Pancreas (tissue), 10 donors: Measurements from ENCODE around the gene ANO1. TPM values are rescaled to one million over a fixed set of nuclear protein-coding genes. Genes with fewer than 3 reads are reported as not detected.
A peak's percentile ranks its signal among the peaks of the same experiment; 100 is the strongest.

ENCODE experiments used
- ATAC-seq, 4 donors: fragments of 200-7000 bp; cut with Tn5 transposase; one replicate each; pipeline versions ENCODE4 v1.8.0 to v1.9.1; 2020; ENCODE audit warnings: mild to moderate bottlenecking in 4 of 4, moderate library complexity in 4 of 4
- DNase-seq, 6 donors: peaks; one replicate each; pipeline ENCODE4 v3.0.0-alpha.2; 2020
- FAIRE-seq: peaks from 2 replicates; lab custom pipeline; 2012; peaks lifted over from hg19 to GRCh38; lab: Jason Lieb, UNC
- H3K27ac ChIP-seq, 4 donors: fragments of 200-600 bp; sonication (generic); 1 replicate in 3 of 4; 2 replicates in 1 of 4; pipeline versions ENCODE4 v1.5.0 to v1.8.0; 2020
- H3K27me3 ChIP-seq, 4 donors: fragments of 200-600 bp; one replicate each; pipeline ENCODE4 v1.8.0; 2021
- H3K36me3 ChIP-seq, 3 donors: fragments of 200-600 bp; sonication (generic) in 1 of 3; one replicate each; pipeline versions ENCODE4 v1.5.0 to v1.8.0; 2020 to 2021
- H3K4me1 ChIP-seq, 3 donors: fragments of 200-600 bp; one replicate each; pipeline ENCODE4 v1.8.0; 2021
- H3K4me3 ChIP-seq, 4 donors: fragments of 200-600 bp; sonication (generic) in 2 of 4; one replicate each; pipeline versions ENCODE4 v1.5.0 to v1.8.0; 2020 to 2021
- H3K9me3 ChIP-seq, 4 donors: fragments of 200-600 bp; one replicate each; pipeline ENCODE4 v1.8.0; 2021
- CTCF ChIP-seq, 4 donors: fragments of 200-600 bp; sonication (generic) in 3 of 4; IDR thresholded peaks; one replicate each; pipeline versions ENCODE4 v1.5.0 to v1.8.0; 2021; ENCODE audit warnings: antibody characterized with exemption in 4 of 4
- WGBS, 2 donors: extraction: QIAGEN DNeasy Blood & Tissue Kit; methylation state at CpG; one replicate each; pipeline ENCODE4 v1.1.7; 2013; 5-methylcytosine and 5-hydroxymethylcytosine counted together
- intact Hi-C, 3 donors: fragments of 100-400 bp; cut with DNase I; formaldehyde crosslinking; loops; one replicate each; pipeline versions ENCODE4 v1.11.1 to v1.14.2; 2022
- polyA plus RNA-seq, 2 donors: library from polyadenylated mRNA; stranded (reverse); fragments of 200-250 nt; gene quantifications; one replicate each; pipeline ENCODE4 v1.2.3, GENCODE V29; 2013
- total RNA-seq, 6 donors: library from RNA; stranded (reverse); fragmentation: NEBNext Ultra II Directional in 4 of 6; extraction: Animal tissue kit (Norgen Biotek cat#: 25700) in 4 of 6; gene quantifications; one replicate each; pipeline versions ENCODE4 v1.2.1 to v1.2.4, GENCODE V29; 2021 to 2023
- donor health status: healthy with polysubstance abuse.
- donor health status: DM: no; HTN: no; CAD: no; lungs with moderate emphysema.
- donor health status: DM: no; HTN: no; CAD: no.
- donor health status: control.
- donor health status: control.
- donor health status: Bipolar disorder and iron deficiency.
- donor health status: DM: yes; HTN: yes; CAD: no.
- donor health status: DM: no; HTN: no; CAD: no.
- donor health status: DM: no; HTN: no; CAD: no.
- donor health status: DM: yes; HTN: yes; CAD: no.

ANO1 gene
- total and polyA plus RNA-seq, 8 donors = 1.5 to 12.4 (median 5.1) TPM

- no peak for TF ChIP-seq CTCF (IDR thresholded peaks at IDR 0.05)
- FAIRE-seq (no peak), ATAC-seq (no peak), DNase-seq (no peak)
- no peaks in the 10 kb centered on the region for H3K9me3 ChIP-seq
- H3K4me1 ChIP-seq = no peaks in the 10 kb centered on the region
- H3K27me3 ChIP-seq = no peaks in the 10 kb centered on the region
- H3K27ac ChIP-seq = no peak overlapping the region
- intact Hi-C loops = no loop called here
- 70 to 75% methylated on average over 3 of the region's 3 CpGs for WGBS, 2 donors
- no peak overlapping the region for H3K4me3 ChIP-seq
- no peaks in the 10 kb centered on the region for H3K36me3 ChIP-seq
Measured at GRCh38 chr11:70220136-70220535, 142.0 kb downstream of the ANO1 start.

- DNase-seq (no peak), ATAC-seq (no peak), FAIRE-seq (no peak)
- intact Hi-C loops = no loop called here
- Histone ChIP-seq H3K9me3 (no peaks in the 10 kb centered on the region), H3K27me3 (no peaks in the 10 kb centered on the region), H3K4me1 (no peaks in the 10 kb centered on the region), H3K27ac (no peak overlapping the region), H3K36me3 (no peaks in the 10 kb centered on the region), H3K4me3 (no peak overlapping the region)
- TF ChIP-seq CTCF (IDR thresholded peaks at IDR 0.05) = no peak
- WGBS, 2 donors = 73 to 95% methylated on average over 1 of the region's 1 CpG
Measured at GRCh38 chr11:70220920-70221319, 142.8 kb downstream of the ANO1 start.

GRCh38 chr11:70225681-70226177, 147.6 kb downstream of the ANO1 start:
- no peaks in the 10 kb centered on the region for H3K4me1 ChIP-seq
- H3K27ac ChIP-seq = no peak overlapping the region
- ATAC-seq (peak in 2 of 4 donors; percentile 48 to 56), DNase-seq (no peak), FAIRE-seq (no peak)
- intact Hi-C loops = no loop called here
- TF ChIP-seq CTCF (IDR thresholded peaks at IDR 0.05) = no peak
- 64% methylated on average over 8 of the region's 8 CpGs for whole genome bisulfite sequencing, 2 donors
- H3K36me3 ChIP-seq = no peaks in the 10 kb centered on the region
- no peak overlapping the region for H3K4me3 ChIP-seq
- H3K9me3 ChIP-seq = no peaks in the 10 kb centered on the region
- no peaks in the 10 kb centered on the region for H3K27me3 ChIP-seq

- ATAC-seq = no peak
- no peak for FAIRE-seq
- DNase-seq = no peak
- Histone ChIP-seq H3K27ac (no peak overlapping the region), H3K4me3 (no peak overlapping the region), H3K4me1 (no peaks in the 10 kb centered on the region), H3K36me3 (no peaks in the 10 kb centered on the region), H3K27me3 (no peaks in the 10 kb centered on the region), H3K9me3 (no peaks in the 10 kb centered on the region)
- TF ChIP-seq CTCF (IDR thresholded peaks at IDR 0.05) = no peak
- WGBS, 2 donors = 83 to 90% methylated on average over 3 of the region's 3 CpGs
- intact Hi-C loops = no loop called here
Measured at GRCh38 chr11:70226183-70226582, 148.1 kb downstream of the ANO1 start.

GRCh38 chr11:70226967-70227366, 148.8 kb downstream of the ANO1 start:
- 44 to 48% methylated on average over 9 of the region's 9 CpGs for WGBS, 2 donors
- Histone ChIP-seq H3K4me1 (no peaks in the 10 kb centered on the region), H3K4me3 (no peak overlapping the region), H3K27ac (no peak overlapping the region), H3K36me3 (no peaks in the 10 kb centered on the region), H3K9me3 (no peaks in the 10 kb centered on the region), H3K27me3 (no peaks in the 10 kb centered on the region)
- no peak for TF ChIP-seq CTCF (IDR thresholded peaks at IDR 0.05)
- DNase-seq (no peak), FAIRE-seq (no peak), ATAC-seq (no peak)
- intact Hi-C loops = no loop called here
